SU-DHL-6 (cell line): ENCODE measurements around the gene ARRDC3.

Source experiments
- CTCF ChIP-seq: fragments of 200-600 bp; sonication (generic); IDR thresholded peaks from one replicate; pipeline ENCODE4 v1.5.1; 2017; ENCODE audit warnings: antibody characterized with exemption, mild to moderate bottlenecking, low read length, moderate library complexity; ENCODE audit not compliant: insufficient read depth, poor library complexity, severe bottlenecking
- EZH2phosphoT487 ChIP-seq: fragments of 200-600 bp; sonication (generic), shearing (Covaris generic); conservative IDR thresholded peaks from 2 replicates; pipeline ENCODE4 v1.6.1; 2018; ENCODE audit warnings: mild to moderate bottlenecking, antibody characterized with exemption, low read length, moderate library complexity, mixed read lengths

GRCh38 chr5:91379914-91380490 is 3.1 kb downstream of the ARRDC3 start:
- TF ChIP-seq CTCF (no peak), EZH2phosphoT487 (no peak)
